ENCODE results near the gene KLHDC7A.

GRCh38 chr1:18504609-18505008 is 23.9 kb downstream of the KLHDC7A start:
- TF ChIP-seq CTCF (IDR thresholded peaks at IDR 0.05; ENCODE audit: insufficient read depth, low read length), result no peak
- TF ChIP-seq SPI1 (IDR thresholded peaks at IDR 0.05; ENCODE audit: borderline replicate concordance, low read depth), result no peak
